ENCODE data around the gene CALCR.

The CALCR gene

DNA sequence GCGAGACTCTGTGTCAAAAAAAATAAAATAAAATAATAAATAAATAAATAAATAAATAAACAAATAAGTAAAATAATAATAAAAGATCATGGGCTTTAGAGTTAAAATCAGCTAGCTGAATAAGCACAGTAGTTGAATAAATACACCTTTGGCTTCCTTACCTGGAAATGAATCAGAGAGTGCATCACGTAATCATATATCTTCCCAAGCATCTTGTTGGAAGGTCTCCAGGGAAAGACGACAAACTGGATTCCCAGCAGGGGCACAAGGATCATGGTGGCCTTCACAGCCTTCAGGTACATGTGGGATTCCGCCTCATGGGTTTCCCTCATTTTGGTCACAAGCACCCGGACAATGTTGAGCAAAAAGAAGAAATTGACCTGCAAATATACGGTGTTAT is 138.7 kb downstream of the CALCR start:
- TF ChIP-seq, protein P1, sequence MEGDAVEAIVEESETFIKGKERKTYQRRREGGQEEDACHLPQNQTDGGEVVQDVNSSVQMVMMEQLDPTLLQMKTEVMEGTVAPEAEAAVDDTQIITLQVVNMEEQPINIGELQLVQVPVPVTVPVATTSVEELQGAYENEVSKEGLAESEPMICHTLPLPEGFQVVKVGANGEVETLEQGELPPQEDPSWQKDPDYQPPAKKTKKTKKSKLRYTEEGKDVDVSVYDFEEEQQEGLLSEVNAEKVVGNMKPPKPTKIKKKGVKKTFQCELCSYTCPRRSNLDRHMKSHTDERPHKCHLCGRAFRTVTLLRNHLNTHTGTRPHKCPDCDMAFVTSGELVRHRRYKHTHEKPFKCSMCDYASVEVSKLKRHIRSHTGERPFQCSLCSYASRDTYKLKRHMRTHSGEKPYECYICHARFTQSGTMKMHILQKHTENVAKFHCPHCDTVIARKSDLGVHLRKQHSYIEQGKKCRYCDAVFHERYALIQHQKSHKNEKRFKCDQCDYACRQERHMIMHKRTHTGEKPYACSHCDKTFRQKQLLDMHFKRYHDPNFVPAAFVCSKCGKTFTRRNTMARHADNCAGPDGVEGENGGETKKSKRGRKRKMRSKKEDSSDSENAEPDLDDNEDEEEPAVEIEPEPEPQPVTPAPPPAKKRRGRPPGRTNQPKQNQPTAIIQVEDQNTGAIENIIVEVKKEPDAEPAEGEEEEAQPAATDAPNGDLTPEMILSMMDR (conservative IDR thresholded peaks at IDR 0.05): no peak
- no peak for TF ChIP-seq ZFX (IDR thresholded peaks at IDR 0.05)
- no peak overlapping the region for H3K27ac ChIP-seq

DNA sequence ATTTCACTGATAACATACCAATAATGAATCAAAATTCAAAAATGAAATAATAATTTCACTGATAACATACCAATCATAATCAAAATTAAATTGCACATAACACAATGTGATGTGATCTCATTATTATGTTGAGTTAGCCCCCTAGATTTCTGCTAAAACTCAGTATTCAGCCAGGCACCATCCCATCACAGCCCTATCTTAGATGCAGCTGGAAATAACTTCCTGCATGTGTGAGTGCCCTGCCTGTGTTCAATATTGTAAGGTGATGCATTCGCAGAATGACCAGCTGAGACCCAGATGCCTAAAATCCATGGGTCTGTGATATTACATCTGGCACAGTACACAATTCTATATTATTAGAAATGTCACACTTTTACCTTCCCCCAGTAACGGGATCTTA is 142.4 kb downstream of the CALCR start:
- TF ChIP-seq, protein P1 (conservative IDR thresholded peaks at IDR 0.05): no peak
- no peak for TF ChIP-seq ZFX (IDR thresholded peaks at IDR 0.05)
- H3K27ac ChIP-seq: no peak overlapping the region

DNA sequence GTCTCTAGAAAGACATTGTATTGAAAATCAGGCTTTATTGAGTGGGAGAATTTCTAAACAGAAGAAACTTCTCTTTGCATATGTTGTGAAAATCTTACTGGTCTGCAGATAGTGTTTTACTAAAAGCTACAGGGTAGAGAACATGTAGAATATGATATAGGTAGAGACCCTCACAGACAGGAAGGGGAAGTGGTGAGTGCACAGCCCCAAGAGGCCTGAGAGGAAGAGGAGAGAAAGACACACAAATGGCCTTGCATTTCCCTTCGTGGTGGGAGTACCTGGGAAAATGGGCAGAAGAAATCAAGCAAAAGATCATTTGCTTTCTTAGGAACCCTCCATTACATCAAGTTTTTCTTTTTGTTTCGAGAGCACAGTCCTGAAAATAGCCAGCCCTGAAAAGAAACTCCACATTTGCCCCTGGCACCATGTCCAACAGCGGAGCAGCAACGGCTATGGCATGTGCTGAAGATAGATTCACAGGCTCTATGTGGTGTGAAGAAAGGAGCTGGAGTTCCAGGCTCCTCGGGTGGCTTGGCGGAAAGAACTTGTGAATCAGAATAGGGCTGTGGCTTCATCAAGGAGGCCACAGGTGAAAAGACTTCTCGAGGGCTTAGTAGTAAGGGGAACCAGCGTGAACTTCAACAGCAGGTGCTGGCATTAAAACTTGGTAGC is 143.5 kb downstream of the CALCR start:
- TF ChIP-seq ZFX (IDR thresholded peaks at IDR 0.05): no peak
- TF ChIP-seq, protein P1 (conservative IDR thresholded peaks at IDR 0.05): no peak
- no peak overlapping the region for H3K27ac ChIP-seq

DNA sequence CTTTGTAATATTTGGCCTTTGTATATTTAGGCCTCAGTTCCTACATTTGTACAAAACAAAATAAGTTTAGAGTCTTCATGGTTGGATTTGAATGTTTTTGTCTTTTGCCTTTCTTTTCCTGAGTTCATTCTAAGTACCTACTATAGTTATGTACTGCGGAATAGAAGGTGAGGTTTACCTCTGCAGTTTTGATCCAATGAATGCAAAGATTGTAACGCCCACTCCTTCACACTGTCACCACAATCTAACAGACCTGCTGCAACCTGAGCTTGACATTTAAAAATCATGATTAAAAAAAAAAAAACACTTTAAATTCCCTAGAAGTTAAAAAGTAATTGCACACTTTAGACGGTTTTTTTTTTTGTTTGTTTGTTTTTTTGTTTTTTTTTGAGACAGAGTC is 145.0 kb downstream of the CALCR start:
- no peak for TF ChIP-seq ZFX (IDR thresholded peaks at IDR 0.05)
- TF ChIP-seq, protein P1 (conservative IDR thresholded peaks at IDR 0.05): no peak

DNA sequence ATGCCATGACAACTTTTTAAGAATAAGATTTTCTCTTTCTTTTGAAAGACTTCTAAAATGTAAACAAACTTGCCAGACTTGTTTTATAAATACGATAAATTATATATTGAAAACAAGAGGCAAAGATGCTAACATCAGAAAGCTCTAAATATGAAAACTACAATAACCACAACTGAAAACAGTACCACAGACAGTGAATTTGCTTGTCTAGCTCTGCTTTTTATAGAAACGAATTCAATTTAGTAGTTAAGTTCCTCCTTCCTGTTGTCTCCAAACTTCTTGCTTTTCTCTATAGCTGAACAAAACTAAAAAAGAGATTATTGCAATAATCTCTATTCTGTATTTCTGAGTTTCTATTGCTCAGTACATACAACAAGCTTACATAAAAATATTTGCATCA is 147.4 kb downstream of the CALCR start:
- no peak for TF ChIP-seq ZFX (IDR thresholded peaks at IDR 0.05)
- TF ChIP-seq, protein P1 (conservative IDR thresholded peaks at IDR 0.05): no peak
- no peak overlapping the region for H3K27ac ChIP-seq

More for the DNA sequence above, 145.0 kb downstream of the CALCR start:
- H3K27ac ChIP-seq: no peak overlapping the region

DNA sequence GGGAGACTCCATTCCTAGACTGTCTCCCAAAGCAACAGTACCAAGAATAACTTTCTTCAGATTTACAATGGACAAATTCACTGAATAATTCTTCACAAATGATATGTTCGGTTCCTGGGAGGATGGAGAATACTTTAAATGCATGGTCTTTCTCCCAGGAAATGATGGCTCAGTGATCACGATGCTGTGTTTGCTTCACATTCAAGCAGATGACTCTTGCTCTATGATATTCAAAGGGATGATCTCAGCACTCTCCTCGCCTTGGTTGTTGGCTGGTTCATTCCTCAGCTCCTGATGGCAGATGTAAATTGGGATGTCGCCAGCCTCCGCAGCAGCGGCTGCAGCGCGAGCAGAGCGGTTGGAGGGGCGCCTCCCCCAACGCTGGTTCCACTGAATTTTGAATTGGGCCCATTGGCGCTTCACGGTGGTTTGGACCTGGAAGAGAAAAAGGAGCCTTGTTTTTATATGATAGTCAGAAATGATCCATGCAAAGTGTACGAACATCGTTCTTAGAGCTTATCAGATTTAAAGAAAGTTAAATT is 148.3 kb downstream of the CALCR start:
- TF ChIP-seq, protein P1 (conservative IDR thresholded peaks at IDR 0.05): no peak
- no peak for TF ChIP-seq ZFX (IDR thresholded peaks at IDR 0.05)
- H3K27ac ChIP-seq: no peak overlapping the region

DNA sequence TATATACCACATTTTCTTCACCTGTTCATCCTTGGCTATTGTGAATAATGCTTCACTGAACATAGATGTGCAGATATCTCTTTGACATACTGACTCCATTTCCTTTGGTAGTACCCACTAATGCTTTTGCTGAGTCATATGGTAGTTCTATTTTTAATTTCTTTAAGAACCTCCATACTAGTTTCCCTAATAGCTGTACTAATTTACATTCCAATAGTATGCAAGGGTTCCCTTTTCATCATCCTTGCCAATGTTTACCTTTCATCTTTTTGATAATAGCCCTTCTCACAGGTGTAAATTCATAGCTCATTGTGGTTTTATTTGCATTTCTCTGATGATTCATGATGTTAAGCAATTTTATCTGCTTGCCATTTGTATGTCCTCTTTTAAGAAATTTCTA is 159.9 kb downstream of the CALCR start:
- TF ChIP-seq, protein P1 (conservative IDR thresholded peaks at IDR 0.05): no peak
- TF ChIP-seq ZFX (IDR thresholded peaks at IDR 0.05): no peak

More for the DNA sequence above, 159.9 kb downstream of the CALCR start:
- H3K27ac ChIP-seq: no peak overlapping the region

Measured in C4-2B (cell line).